GM12801 (cell line): ENCODE results near the gene INPP5D.

ENCODE experiments used
- TF ChIP-seq, protein P1 (sequence below): IDR thresholded peaks from one replicate; pipeline ENCODE4 v1.5.1; 2011; ENCODE audit warnings: control low read depth; ENCODE audit not compliant: insufficient read length; ENCODE audit errors: extremely low read depth

The INPP5D gene

DNA sequence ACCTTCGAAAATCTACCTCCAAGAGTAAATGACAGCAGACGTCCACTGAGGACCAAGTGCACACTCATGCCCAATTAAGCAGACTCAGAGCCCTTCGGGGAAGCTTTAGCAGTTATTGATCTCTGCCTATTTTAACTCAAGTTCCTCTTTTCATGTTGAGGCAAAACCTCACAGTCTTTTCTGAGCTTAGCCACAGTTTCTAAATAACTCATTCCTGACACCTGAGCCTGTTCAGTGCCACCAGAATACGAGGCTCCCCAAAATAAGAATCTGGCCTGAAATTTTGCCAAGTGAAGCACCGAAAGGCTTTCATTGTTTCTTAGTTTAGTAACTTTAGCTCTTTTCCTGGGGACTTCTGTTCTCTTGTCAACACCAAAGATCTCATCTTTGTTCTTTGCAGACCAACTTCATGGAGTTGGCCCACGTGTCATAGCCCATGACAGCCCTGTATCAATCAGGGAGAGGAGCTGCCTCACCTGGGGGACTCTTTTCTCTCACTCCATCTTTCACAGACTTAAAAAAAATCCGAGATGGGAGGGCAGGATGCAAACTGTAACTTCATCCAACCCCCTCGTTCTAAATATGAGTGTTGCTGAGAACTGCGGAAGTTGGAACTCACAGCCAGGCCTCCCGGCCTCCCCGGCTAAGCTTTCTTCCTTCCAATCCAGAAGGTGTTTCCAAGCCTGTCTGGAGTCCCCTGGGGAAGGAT, 22.2 kb downstream of the INPP5D start:
- TF ChIP-seq, protein P1, sequence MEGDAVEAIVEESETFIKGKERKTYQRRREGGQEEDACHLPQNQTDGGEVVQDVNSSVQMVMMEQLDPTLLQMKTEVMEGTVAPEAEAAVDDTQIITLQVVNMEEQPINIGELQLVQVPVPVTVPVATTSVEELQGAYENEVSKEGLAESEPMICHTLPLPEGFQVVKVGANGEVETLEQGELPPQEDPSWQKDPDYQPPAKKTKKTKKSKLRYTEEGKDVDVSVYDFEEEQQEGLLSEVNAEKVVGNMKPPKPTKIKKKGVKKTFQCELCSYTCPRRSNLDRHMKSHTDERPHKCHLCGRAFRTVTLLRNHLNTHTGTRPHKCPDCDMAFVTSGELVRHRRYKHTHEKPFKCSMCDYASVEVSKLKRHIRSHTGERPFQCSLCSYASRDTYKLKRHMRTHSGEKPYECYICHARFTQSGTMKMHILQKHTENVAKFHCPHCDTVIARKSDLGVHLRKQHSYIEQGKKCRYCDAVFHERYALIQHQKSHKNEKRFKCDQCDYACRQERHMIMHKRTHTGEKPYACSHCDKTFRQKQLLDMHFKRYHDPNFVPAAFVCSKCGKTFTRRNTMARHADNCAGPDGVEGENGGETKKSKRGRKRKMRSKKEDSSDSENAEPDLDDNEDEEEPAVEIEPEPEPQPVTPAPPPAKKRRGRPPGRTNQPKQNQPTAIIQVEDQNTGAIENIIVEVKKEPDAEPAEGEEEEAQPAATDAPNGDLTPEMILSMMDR = no peak

DNA sequence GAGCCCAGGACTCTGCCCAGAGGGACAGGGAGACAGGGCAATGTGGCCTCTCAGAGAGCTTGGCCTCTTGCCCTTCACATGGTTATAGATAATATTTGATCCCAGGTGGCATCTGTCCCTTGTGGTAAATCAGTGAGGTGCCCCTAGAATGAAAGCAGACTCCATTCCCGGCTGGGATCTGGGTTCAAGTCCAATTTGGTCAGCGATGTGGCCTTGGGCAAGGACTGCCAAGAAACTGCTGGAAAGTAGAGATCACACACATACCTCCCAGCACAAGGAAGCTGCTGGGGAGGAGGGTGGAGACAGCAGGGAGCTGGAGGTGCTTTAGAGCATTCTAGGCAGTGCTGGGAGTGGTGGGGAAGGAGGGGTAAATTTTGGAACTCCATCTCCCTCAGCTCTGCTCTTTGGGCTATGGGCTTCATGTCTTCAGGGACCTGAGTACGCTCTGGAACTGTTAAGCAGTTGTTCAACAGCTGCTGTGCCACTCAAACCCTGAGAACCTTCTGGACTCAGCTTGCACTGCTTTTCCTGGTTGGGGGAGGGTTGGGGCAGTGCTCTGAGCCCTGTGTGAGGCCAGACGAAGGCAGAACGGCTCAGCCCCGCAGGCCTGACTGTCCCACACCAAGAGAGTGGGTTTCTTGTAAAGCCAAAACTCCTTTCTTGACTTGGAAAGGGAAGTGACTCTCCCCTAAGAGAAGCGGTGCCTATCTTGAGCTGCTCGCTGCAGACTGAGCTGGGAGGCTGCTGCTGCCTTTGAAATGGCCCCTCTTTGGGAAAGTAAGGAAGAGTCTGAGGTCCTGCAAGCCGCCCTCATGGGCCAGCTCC, 23.0 kb downstream of the INPP5D start:
- TF ChIP-seq, protein P1 = no peak

DNA sequence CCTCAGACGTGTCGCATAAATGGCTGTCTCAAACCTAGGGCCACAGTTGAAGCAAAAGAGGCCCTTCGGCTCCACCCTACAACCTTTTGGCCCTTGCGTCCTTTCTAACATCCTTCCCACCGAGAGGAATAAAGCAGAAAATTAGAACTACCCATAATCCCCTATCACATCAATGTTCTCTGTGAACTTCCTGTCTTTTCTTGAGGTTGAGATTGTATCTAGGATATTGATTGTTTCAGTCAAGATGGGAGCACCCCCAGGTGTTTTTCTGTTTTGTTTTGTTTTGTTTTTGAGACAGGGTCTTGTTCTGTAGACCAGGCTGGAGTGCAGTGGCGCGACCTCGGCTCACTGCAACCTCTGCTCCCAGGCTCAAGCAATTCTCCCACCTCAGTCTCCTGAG, 23.6 kb downstream of the INPP5D start:
- TF ChIP-seq, protein P1 = no peak

DNA sequence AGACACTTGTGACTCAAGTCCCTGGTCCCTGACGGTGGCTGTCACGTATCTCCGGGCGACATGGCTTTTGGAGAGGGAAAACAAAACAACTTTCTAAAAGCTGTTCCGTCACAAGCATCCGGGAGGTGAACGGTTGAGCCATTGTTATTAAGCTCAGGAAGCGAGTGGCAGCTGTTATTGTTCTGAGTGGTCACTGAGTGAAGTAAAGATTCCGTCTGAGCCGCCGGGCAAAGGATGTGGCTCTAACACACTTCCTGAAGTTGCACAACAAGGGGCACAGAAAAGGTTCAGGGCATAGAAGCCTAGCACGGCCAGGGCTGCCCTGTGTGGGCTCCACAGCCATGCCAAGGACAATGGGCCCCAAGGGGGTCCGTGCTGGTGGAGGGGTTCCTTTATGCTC, 24.3 kb downstream of the INPP5D start:
- TF ChIP-seq, protein P1 = no peak

DNA sequence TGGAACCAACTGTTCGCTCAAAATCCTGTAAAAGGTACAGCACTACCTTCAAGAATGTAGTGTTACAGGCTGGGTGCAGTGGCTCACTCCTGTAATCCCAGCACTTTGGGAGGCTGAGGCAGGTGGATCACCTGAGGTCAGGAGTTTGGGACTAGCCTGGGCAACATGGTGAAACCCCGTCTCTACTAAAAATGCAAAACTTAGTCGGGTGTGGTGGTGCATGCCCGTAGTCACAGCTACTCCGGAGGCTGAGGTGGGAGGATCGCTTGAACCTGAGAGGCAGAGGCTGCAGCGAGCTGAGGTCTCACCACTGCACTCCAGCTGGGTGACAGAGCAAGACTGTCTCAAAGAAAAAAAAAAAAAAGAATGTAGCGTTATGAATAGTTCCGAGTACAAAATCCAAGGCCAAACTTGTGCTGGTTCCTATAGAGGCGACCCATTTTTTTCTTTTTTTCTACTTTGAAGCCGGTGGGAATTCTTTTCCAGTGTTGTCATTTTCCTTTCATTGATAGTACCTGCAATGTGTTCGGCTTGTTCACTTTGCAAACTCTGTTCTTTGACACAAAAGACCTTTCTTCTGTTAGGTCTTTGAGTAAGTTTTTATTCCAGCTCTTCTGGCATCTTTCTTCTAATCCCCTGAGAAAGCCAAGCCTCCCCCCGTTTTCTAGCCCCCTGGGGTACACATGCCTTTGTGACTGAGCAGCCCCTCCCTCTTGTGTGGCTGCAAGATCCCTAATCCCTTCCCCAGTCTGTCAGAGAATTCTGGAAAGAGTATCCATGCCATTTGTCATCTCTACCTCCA, 25.1 kb downstream of the INPP5D start:
- TF ChIP-seq, protein P1 = no peak

DNA sequence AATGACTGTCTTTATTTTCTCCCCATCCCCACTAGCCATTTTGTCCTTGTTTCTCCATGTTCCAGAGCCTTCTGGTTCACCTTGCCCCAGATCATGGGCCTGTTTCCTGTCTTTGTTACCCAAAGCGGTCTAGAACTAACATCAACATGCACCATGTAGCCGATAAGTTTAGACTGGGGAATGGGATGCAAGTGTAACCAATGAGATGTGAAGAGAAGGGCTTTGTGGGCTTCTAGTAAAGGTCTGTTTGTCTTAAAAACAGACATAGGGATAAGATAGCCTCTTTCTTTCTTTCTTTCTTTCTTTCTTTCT, 25.7 kb downstream of the INPP5D start:
- TF ChIP-seq, protein P1 = no peak

DNA sequence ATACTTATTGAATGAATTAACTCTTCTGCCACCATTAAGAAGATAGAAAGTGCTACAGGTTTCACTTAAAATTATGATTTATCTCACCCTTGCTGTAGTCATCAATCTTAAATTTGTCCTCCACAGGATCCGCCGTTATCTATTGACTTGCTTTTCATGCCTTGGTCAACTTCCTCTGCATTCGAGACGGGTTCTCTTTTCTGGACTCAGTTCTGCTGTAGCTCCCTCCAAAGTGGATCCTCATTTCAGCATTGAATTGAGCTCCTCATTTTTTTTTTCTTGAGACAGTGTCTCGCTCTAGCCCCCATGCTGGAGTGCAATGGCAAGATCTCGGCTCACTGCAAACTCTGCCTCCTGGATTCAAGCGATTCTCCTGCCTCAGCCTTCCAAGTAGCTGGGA, 27.6 kb downstream of the INPP5D start:
- TF ChIP-seq, protein P1 = no peak
